Measurements from ENCODE around the gene XBP1. TPM values are rescaled to one million over a fixed set of nuclear protein-coding genes. Genes with fewer than 3 reads are reported as not detected.

The XBP1 gene
- total and polyA plus RNA-seq, 2 of the 8 experiments (the other 6 are each of a cell fraction or from before 2014, with no cell fraction given), result 99.8 to 131 TPM

- Histone ChIP-seq H4K91ac (replicated peaks; ENCODE audit: insufficient read length, low read length) (no peak overlapping the region), H4K20me1 (replicated peaks in 1 of 2; ENCODE audit: control insufficient read depth in 1 of 2, insufficient read depth in 2 of 2, low read length in 2 of 2) (no peaks in the 10 kb centered on the region), H3K79me1 (ENCODE audit: low read depth, low read length) (no peaks in the 10 kb centered on the region; the same call in 1 of the 2 replicates), H2BK20ac (ENCODE audit: low read length) (no peak overlapping the region), H3K27ac (ENCODE audit: low read depth, low read length) (no peak overlapping the region), H2BK15ac (ENCODE audit: low read length) (no peak overlapping the region), H3K4me2 (ENCODE audit: insufficient read depth in 1 of 2, low read depth in 2 of 2, low read length in 2 of 2) (no peak overlapping the region), H3K36me3 (ENCODE audit: control insufficient read depth in 2 of 4, insufficient read depth in 4 of 4, low read length in 3 of 4) (no peaks in the 10 kb centered on the region), H3K79me2 (ENCODE audit: control insufficient read depth in 1 of 2, insufficient read depth in 2 of 2, low read length in 2 of 2) (no peaks in the 10 kb centered on the region), H3K4ac (replicated peaks; ENCODE audit: insufficient read length, low read depth, low read length) (peak overlapping the region; percentile 44), H2AFZ (ENCODE audit: low read length) (no peak overlapping the region), H3K9me3 (ENCODE audit: insufficient read depth in 2 of 2, low read depth in 1 of 2, low read length in 1 of 2) (no peaks in the 10 kb centered on the region), H2BK12ac (ENCODE audit: low read depth, low read length) (no peak overlapping the region), H3K18ac (ENCODE audit: extremely low read depth, low read length) (no peak overlapping the region), H2BK5ac (ENCODE audit: low read depth, low read length) (no peak overlapping the region), H3K14ac (ENCODE audit: insufficient read length) (no peak overlapping the region), H3K4me1 (replicated peaks in 1 of 4; ENCODE audit: control insufficient read depth in 3 of 4, insufficient read depth in 4 of 4, low read length in 3 of 4) (no peaks in the 10 kb centered on the region; a peak in 1 of 7 replicates), H3K4me3 (ENCODE audit: extremely low read depth in 1 of 4, insufficient read depth in 2 of 4, low read depth in 3 of 4, low read length in 4 of 4) (no peak overlapping the region), H4K8ac (ENCODE audit: extremely low read depth, insufficient read depth, low read length) (no peak overlapping the region), H3K56ac (replicated peaks; ENCODE audit: insufficient read length, low read depth, low read length) (no peak overlapping the region), H2AK5ac (ENCODE audit: low read depth, low read length) (no peak overlapping the region), H3K23ac (ENCODE audit: insufficient read length) (no peak overlapping the region), H3K9ac (replicated peaks in 1 of 4; ENCODE audit: extremely low read depth in 1 of 4, low read depth in 3 of 4, low read length in 3 of 4) (no peak overlapping the region), H3K27me3 (replicated peaks in 1 of 4; ENCODE audit: control insufficient read depth in 3 of 4, extremely low read depth in 1 of 4, insufficient read depth in 3 of 4, low read length in 3 of 4) (no peaks in the 10 kb centered on the region), H4K5ac (ENCODE audit: insufficient read length, low read depth, low read length) (no peak overlapping the region), H2BK120ac (replicated peaks; ENCODE audit: low read depth, low read length) (no peak overlapping the region), H3K23me2 (ENCODE audit: low read depth, low read length) (peaks cover 2% of the 10 kb centered on the region; the same call in 1 of the 2 replicates)
- ChIA-PET POLR2A (ENCODE audit: partially characterized antibody) (interaction anchor here (1.0 to 2.1 kb wide), 2 partner anchors 12 to 17 kb away, joined by 3 to 7 read pairs; no protein-coding TSS in a partner anchor), CTCF (ENCODE audit: partially characterized antibody) (interaction anchor here (1.2 to 1.3 kb wide), 2 partner anchors 15 to 224 kb away, joined by 3 to 4 read pairs; no protein-coding TSS in a partner anchor)
- FAIRE-seq, result no peak
- DNase-seq (ENCODE audit: low read depth in 1 of 2, low spot score in 2 of 2), result no peak
- WGBS, 2 experiments (ENCODE audit: extremely low coverage in 1 of 2, insufficient coverage in 1 of 2, insufficient read length in 1 of 2, insufficient replicate concordance in 2 of 2, low coverage in 1 of 2, low lambda C conversion rate in 2 of 2, missing lambda C conversion rate in 1 of 2), result 65% methylated on average over 6 of the region's 6 CpGs; no CpG with 5 or more reads in 1 of the 2 experiments
- TF ChIP-seq TAF7 (optimal IDR thresholded peaks at IDR 0.05; ENCODE audit: borderline replicate concordance, low read depth, low read length) (no peak), CHD1 (IDR thresholded peaks at IDR 0.05; ENCODE audit: low read depth, low read length) (no peak), RFX5 (IDR thresholded peaks at IDR 0.05; ENCODE audit: borderline replicate concordance, low read depth, low read length) (no peak), YY1 (IDR thresholded peaks at IDR 0.05; ENCODE audit: low read depth, low read length) (no peak), BCL11A (IDR thresholded peaks at IDR 0.05; ENCODE audit: low read depth in 2 of 2, low read length in 2 of 2) (no peak), RXRA (IDR thresholded peaks at IDR 0.05; ENCODE audit: insufficient read depth, low read depth, low read length) (no peak), CHD2 (IDR thresholded peaks at IDR 0.05; ENCODE audit: low read length) (no peak), POLR2AphosphoS5 (IDR thresholded peaks at IDR 0.05; ENCODE audit: low read depth, low read length) (no peak), GTF2F1 (IDR thresholded peaks at IDR 0.05; ENCODE audit: borderline replicate concordance, low read depth, low read length) (no peak), MAX (IDR thresholded peaks at IDR 0.05) (no peak), KDM4A (IDR thresholded peaks at IDR 0.05; ENCODE audit: low read depth, low read length, severe bottlenecking) (no peak), RAD21 (IDR thresholded peaks at IDR 0.05 in 1 of 2, conservative IDR thresholded peaks at IDR 0.05 in 1 of 2; ENCODE audit: low read depth in 2 of 2, low read length in 2 of 2) (no peak)
- TF ChIP-seq, protein P1, sequence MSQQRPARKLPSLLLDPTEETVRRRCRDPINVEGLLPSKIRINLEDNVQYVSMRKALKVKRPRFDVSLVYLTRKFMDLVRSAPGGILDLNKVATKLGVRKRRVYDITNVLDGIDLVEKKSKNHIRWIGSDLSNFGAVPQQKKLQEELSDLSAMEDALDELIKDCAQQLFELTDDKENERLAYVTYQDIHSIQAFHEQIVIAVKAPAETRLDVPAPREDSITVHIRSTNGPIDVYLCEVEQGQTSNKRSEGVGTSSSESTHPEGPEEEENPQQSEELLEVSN (IDR thresholded peaks at IDR 0.05), result no peak
Measured at GRCh38 chr22:28815111-28815510, 14.7 kb upstream of the XBP1 start.

Measured in H1 (cell line).